DMS153 treated with DMSO at 0.1 percent for 48 hours (cell line): ENCODE results near the gene CIB1.
"Not testable (repeated sequence)": the region's sequence is repeated elsewhere in the genome, so short reads cannot be mapped to it uniquely, and the experiment has no call there.

Experiments used
- DNase-seq: peaks from one replicate; lab custom pipeline; 2025; ENCODE audit not compliant: unreplicated experiment; lab: John Stamatoyannopoulos, UW

The CIB1 gene

GRCh38 chr15:90233387-90234095 is at the start of gene CIB1:
TSS of gene CIB1 (minus strand) at chr15:90233941. CDS start at chr15:90233885, 56 bp downstream.
- DNase-seq, result peak; percentile 33

DNA sequence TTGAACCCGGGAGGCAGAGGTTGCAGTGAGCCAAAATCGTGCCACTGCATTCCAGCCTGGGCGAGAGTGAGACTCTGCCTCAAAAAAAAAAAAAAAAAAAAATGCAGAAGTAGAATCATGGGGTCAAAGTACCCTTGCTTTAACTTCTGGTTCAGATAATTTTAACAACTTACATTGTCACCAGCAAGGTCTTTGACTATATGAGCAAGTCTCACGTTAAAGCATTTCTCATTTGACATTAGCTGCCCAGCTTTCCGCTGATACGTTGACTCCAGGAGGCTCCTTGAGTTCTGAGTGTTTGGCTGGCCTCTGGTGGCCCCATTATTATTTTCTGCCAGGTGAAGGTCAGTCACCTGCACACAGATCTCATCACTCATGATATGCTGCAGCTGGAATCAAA is 47.9 kb upstream of the CIB1 start:
- DNase-seq, result not testable (repeated sequence)

DNA sequence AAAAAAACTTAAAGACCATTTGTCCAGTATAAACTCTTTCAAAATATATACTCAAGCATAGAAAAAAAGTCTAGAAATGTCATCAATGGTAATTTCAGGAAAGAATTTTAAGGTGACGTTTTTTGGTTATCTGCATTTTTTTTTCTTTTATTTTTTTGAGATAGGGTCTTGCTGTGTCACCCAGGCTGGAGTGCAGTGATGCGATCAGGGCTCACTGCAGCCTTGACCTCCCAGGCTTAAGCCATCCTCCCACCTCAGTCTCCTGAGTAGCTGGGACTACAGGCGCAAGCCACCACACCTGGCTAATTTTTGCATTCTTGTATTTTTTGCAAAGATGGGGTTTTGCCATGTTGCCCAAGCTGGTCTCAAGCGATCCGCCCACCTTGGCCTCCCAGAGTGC is 47.0 kb upstream of the CIB1 start:
- not testable (repeated sequence) for DNase-seq

DNA sequence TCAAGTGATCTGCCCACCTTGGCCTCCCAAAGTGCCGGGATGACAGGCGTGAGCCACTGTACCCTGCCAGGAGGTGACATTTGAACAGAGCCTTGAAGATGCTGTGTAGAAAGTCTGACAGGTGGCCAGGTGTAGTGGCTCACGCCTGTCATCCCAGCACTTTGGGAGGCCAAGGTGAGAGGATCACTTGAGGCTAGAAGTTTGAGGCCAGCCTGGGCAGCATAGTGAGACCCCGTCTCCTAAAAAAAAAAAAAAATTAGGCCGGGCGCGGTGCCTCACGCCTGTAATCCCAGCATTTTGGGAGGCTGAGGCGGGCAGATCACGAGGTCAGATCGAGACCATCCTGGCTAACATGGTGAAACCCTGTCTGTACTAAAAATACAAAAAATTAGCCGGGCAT is 44.7 kb upstream of the CIB1 start:
- DNase-seq, result not testable (repeated sequence)

GRCh38 chr15:90271459-90272166 is 37.9 kb upstream of the CIB1 start:
- no peak for DNase-seq

- no peak for DNase-seq
Measured at GRCh38 chr15:90270502-90271150, 36.9 kb upstream of the CIB1 start.

GRCh38 chr15:90268415-90268814 is 34.7 kb upstream of the CIB1 start:
- DNase-seq, result no peak

DNA sequence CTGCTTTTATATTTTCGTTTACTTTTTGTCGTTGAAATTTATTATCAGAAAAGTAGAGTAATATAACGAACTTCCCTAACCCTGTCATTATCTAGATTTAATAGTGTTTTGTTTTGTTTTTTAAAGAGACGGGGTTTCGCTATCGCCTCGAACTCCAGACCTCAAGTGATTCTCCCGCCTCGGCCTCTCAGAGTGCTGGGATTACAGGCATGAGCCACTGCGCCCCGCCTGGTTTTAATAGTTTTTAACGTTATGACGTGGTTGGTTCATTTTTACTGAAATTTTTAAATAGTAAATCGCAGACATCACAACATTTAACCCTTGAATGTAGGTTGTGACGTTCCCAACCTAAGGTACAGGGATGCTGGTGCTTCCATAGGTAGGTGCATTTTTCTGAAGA is 32.7 kb upstream of the CIB1 start:
- DNase-seq, result no peak

DNA sequence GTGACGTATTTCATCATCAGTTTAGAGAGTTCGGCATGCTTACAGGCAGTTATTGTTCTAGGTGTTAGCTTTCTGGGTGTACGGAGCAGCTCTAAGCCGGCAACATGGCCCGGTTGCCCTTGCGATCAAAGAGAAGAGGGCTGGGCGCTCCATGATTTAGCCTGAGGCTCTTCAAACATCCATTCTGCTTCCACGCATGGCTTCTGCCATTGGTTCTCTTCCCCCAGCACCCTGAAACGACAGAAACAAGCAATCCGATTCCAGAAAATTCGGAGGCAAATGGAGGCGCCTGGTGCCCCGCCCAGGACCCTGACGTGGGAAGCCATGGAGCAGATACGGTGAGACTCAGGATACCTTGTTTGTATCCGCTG is 32.3 kb upstream of the CIB1 start:
- DNase-seq, result no peak

- peak; percentile 40 for DNase-seq
Measured at GRCh38 chr15:90265271-90266060, 31.7 kb upstream of the CIB1 start, which contains the start of gene NGRN. TSS of gene NGRN (plus strand) at chr15:90265672. CDS start at chr15:90265713, 41 bp downstream.

GRCh38 chr15:90264671-90265070 is 30.9 kb upstream of the CIB1 start:
- no peak for DNase-seq

GRCh38 chr15:90262426-90262825 is 28.7 kb upstream of the CIB1 start:
- DNase-seq, result no peak

DNA sequence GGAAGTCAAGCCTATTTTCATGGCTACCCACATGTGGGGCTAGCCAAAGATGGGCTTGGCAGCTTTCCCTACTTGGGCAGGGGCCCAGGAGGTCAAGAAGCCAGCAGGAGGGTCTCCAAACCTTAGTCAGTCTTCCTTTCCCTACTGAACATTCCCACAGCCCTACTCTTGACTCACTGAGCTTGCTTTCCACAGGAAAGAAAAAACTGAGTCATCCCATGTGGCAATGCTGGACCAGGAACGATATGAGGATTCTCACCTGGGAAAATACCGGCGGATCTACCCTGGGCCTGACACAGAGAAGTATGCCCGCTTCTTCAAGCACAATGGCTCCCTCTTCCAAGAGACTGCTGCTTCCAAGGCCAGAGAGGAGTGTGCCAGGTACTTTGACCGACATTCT is 28.1 kb upstream of the CIB1 start:
- no peak for DNase-seq

DNA sequence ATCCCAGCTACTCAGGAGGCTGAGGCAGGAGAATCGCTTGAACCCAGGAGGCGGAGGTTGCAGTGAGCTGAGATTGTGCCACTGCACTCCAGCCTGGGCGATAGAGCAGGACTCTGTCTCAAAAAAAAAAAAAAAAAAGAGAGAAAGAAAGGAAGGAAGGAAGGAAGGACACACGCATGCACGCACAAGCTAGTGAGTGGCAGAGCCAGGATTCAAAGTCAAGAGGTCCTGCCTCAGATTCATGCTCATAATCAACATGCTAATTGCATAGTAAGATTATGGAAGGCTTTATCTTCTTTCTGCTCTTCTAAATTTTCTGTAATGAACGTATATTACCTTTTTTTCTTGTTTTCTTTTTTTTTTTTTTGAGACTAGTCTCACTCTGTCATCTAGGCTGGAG is 27.0 kb upstream of the CIB1 start:
- DNase-seq, result not testable (repeated sequence)

DNA sequence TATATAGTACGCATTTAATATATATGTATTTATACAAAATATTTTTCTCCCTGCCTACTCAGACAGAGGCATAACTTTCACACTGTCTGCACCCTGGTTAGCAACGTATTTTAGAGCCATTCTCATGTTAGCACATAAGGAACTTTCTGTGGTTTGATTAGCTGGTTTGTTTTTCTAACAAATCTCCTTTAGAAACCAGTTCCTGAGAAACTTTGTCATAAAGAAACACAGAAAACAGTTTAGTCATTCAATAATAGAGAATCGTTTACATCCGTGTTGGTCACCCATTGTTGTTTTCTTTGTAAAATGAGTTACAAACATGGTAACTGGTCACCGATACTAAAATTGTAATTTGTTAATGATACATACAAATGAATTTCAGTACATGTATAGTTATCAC is 25.8 kb upstream of the CIB1 start:
- no peak for DNase-seq

DNA sequence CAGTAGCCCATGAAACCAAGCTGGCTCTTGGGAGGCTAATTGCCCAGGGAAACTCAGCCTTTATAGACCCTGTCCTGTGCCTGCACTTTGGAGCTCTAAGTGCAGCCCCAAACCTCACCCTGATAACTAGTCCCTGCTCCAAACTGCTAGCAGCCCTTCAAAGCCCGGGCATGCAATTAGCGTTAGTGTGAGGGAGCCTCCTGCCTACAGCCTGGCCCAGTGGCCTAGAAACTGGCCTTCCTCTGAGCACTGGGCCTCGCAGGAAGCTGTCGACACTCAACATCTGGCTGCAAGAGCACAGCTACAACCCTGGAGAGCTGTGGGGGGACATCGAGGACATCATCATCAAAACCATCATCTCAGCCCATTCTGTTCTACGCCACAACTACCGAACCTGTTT is 24.0 kb upstream of the CIB1 start:
- DNase-seq, result no peak

- DNase-seq, result peak; percentile 42
Measured at GRCh38 chr15:90249203-90249863, 15.6 kb upstream of the CIB1 start, which contains the start of gene TTLL13. TSS of gene TTLL13 (plus strand) at chr15:90249556. CDS start at chr15:90250631, 1,075 bp downstream.

- no peak for DNase-seq
Measured at GRCh38 chr15:90248789-90249202, 15.1 kb upstream of the CIB1 start.

- no peak for DNase-seq
Measured at GRCh38 chr15:90243943-90244639, 10.3 kb upstream of the CIB1 start.
